22Rv1 (cell line): ENCODE data around the gene TMEM109.

Experiments used
- H3K27ac ChIP-seq: fragments of 450-650 bp; 2 replicates; pipeline ENCODE4 v1.5.1; 2017
- CTCF ChIP-seq: fragments of 450-650 bp; IDR thresholded peaks from 2 replicates; pipeline ENCODE4 v1.5.1; 2017; ENCODE audit warnings: mild to moderate bottlenecking
- ZFX ChIP-seq: fragments of 450-650 bp; IDR thresholded peaks from 2 replicates; pipeline ENCODE4 v1.6.1; 2017; ENCODE audit warnings: antibody characterized with exemption, borderline replicate concordance

Gene TMEM109

GRCh38 chr11:60947700-60948099 is 33.7 kb downstream of the TMEM109 start:
- no peak overlapping the region for H3K27ac ChIP-seq
- TF ChIP-seq CTCF (no peak), ZFX (no peak)

GRCh38 chr11:60948250-60948649 is 34.3 kb downstream of the TMEM109 start:
- TF ChIP-seq ZFX = no peak
- TF ChIP-seq CTCF = no peak
- H3K27ac ChIP-seq = no peak overlapping the region

GRCh38 chr11:60950024-60950423 is 36.1 kb downstream of the TMEM109 start:
- H3K27ac ChIP-seq = no peak overlapping the region
- TF ChIP-seq CTCF (no peak), ZFX (no peak)

GRCh38 chr11:60950933-60951605 is 37.1 kb downstream of the TMEM109 start:
- H3K27ac ChIP-seq = no peak overlapping the region
- TF ChIP-seq CTCF (no peak), ZFX (no peak)

- TF ChIP-seq CTCF = no peak
- TF ChIP-seq ZFX = no peak
- H3K27ac ChIP-seq = no peak overlapping the region
Observed at GRCh38 chr11:60951606-60951903, 37.6 kb downstream of the TMEM109 start.

- no peak within 1 kb of the TSS for H3K27ac ChIP-seq
- no peak for TF ChIP-seq CTCF
- TF ChIP-seq ZFX = no peak
Observed at GRCh38 chr11:60951904-60952741, 38.2 kb downstream of the TMEM109 start, which contains the start of gene SLC15A3. Gene SLC15A3 (minus strand): TSS chr11:60952176. CDS start chr11:60951551, 625 bp downstream.

- no peak for TF ChIP-seq CTCF
- TF ChIP-seq ZFX = no peak
- H3K27ac ChIP-seq = no peak overlapping the region
Observed at GRCh38 chr11:60952742-60953170, 38.8 kb downstream of the TMEM109 start.
